Astrocyte (in vitro differentiated cells and primary cell): ENCODE measurements around the gene CIC. TPM values are rescaled to one million over a fixed set of nuclear protein-coding genes. Genes with fewer than 3 reads are reported as not detected.

ENCODE experiments used
- DNase-seq: peaks from one replicate; pipeline ENCODE4 v3.0.0-alpha.2; 2010; ENCODE audit warnings: low read depth
- FAIRE-seq: peaks from 2 replicates; lab custom pipeline; 2011; peaks lifted over from hg19 to GRCh38; lab: Jason Lieb, UNC
- H2AFZ ChIP-seq: 2 replicates; pipeline ENCODE4 v1.6.0; 2012; ENCODE audit warnings: low read depth, low read length, inconsistent platforms
- H3K27ac ChIP-seq: 2 replicates; pipeline ENCODE4 v1.5.1; 2011; ENCODE audit warnings: low read depth, low read length, inconsistent platforms
- H3K27me3 ChIP-seq: 2 replicates; pipeline ENCODE4 v1.6.0; 2011; ENCODE audit warnings: low read length, inconsistent platforms; ENCODE audit not compliant: insufficient read depth
- H3K36me3 ChIP-seq: 2 replicates; pipeline ENCODE4 v1.5.1; 2011; ENCODE audit warnings: low read length, inconsistent platforms; ENCODE audit not compliant: insufficient read depth
- H3K4me1 ChIP-seq: 2 replicates; pipeline ENCODE4 v1.5.1; 2011; ENCODE audit warnings: low read length, inconsistent platforms; ENCODE audit not compliant: insufficient read depth
- H3K4me2 ChIP-seq: 2 replicates; pipeline ENCODE4 v1.6.0; 2012; ENCODE audit warnings: low read length, inconsistent platforms
- H3K4me3 ChIP-seq: 2 replicates; pipeline ENCODE4 v1.5.1; 2011; ENCODE audit warnings: low read depth, mild to moderate bottlenecking, low read length, inconsistent platforms; ENCODE audit not compliant: insufficient read depth
- H3K79me2 ChIP-seq: 2 replicates; pipeline ENCODE4 v1.6.0; 2012; ENCODE audit warnings: mild to moderate bottlenecking, low read length, inconsistent platforms; ENCODE audit not compliant: insufficient read depth
- H3K9ac ChIP-seq: 2 replicates; pipeline ENCODE4 v1.6.0; 2012; ENCODE audit warnings: mild to moderate bottlenecking, low read length, inconsistent platforms
- H3K9me3 ChIP-seq: 2 replicates; pipeline ENCODE4 v1.5.1; 2012; ENCODE audit warnings: low read depth, mild to moderate bottlenecking, low read length, inconsistent platforms; ENCODE audit not compliant: insufficient read depth
- H4K20me1 ChIP-seq: 2 replicates; pipeline ENCODE4 v1.6.0; 2012; ENCODE audit warnings: low read length, inconsistent platforms; ENCODE audit not compliant: insufficient read depth
- H3K27ac Mint-ChIP-seq: one replicate; pipeline ENCODE4 v1.8.0; 2021; ENCODE audit warnings: mild to moderate bottlenecking, mixed read lengths; ENCODE audit not compliant: unreplicated experiment
- H3K27me3 Mint-ChIP-seq: one replicate; pipeline ENCODE4 v1.8.0; 2021; ENCODE audit warnings: low read depth, mixed read lengths; ENCODE audit not compliant: unreplicated experiment
- H3K36me3 Mint-ChIP-seq: one replicate; pipeline ENCODE4 v1.8.0; 2021; ENCODE audit warnings: low read depth, mixed read lengths; ENCODE audit not compliant: unreplicated experiment
- H3K4me1 Mint-ChIP-seq: one replicate; pipeline ENCODE4 v1.8.0; 2021; ENCODE audit warnings: low read depth, mixed read lengths; ENCODE audit not compliant: unreplicated experiment
- H3K4me3 Mint-ChIP-seq: one replicate; pipeline ENCODE4 v1.8.0; 2021; ENCODE audit warnings: mild to moderate bottlenecking, moderate library complexity, mixed read lengths; ENCODE audit not compliant: unreplicated experiment
- H3K9me3 Mint-ChIP-seq: one replicate; pipeline ENCODE4 v1.8.0; 2021; ENCODE audit warnings: mild to moderate bottlenecking, mixed read lengths; ENCODE audit not compliant: unreplicated experiment
- CTCF ChIP-seq: IDR thresholded peaks from 2 replicates; pipeline ENCODE4 v1.5.1; 2011; ENCODE audit warnings: low read depth, mild to moderate bottlenecking, inconsistent platforms, low read length, moderate library complexity; ENCODE audit not compliant: insufficient read depth
- EZH2 ChIP-seq: IDR thresholded peaks from 2 replicates; pipeline ENCODE4 v1.6.1; 2012; ENCODE audit warnings: mild to moderate bottlenecking, low read length, inconsistent platforms; ENCODE audit not compliant: insufficient read depth
- total RNA-seq: library from RNA; stranded (reverse); gene quantifications from 2 replicates; pipeline ENCODE4 v1.2.1, GENCODE V29; 2021

CIC gene
- total RNA-seq, 1 donor from 2014 or later: 78.5 TPM

GRCh38 chr19:42284591-42285341 lies 15.7 kb downstream of the CIC start:
- Histone ChIP-seq H3K9me3 (no peaks in the 10 kb centered on the region), H3K9ac (peak overlapping the region; percentile 87), H3K27me3 (no peaks in the 10 kb centered on the region), H3K4me1 (peaks cover 46% of the 10 kb centered on the region), H3K79me2 (peaks cover 49% of the 10 kb centered on the region), H2AFZ (no peak overlapping the region), H3K27ac (peak overlapping the region; percentile 19), H3K36me3 (peaks cover 12% of the 10 kb centered on the region), H3K4me3 (peak overlapping the region; percentile 73), H3K4me2 (peak overlapping the region; percentile 100), H4K20me1 (peaks cover 59% of the 10 kb centered on the region)
- no peak for TF ChIP-seq CTCF
- TF ChIP-seq EZH2: no peak
- FAIRE-seq (no peak), DNase-seq (no peak)
- H3K27me3 Mint-ChIP-seq: no peaks in the 10 kb centered on the region
- H3K4me1 Mint-ChIP-seq: peaks cover 21% of the 10 kb centered on the region
- peak overlapping the region; percentile 87 for H3K4me3 Mint-ChIP-seq
- peaks cover 2% of the 10 kb centered on the region for H3K9me3 Mint-ChIP-seq
- peaks cover 4% of the 10 kb centered on the region for H3K36me3 Mint-ChIP-seq
- H3K27ac Mint-ChIP-seq: peak overlapping the region; percentile 70

GRCh38 chr19:42285541-42285941 lies 16.5 kb downstream of the CIC start:
- H2AFZ ChIP-seq: no peak overlapping the region
- TF ChIP-seq EZH2 (no peak), CTCF (no peak)
- no peaks in the 10 kb centered on the region for H3K27me3 ChIP-seq
- Mint-ChIP-seq H3K9me3 (peaks cover 2% of the 10 kb centered on the region), H3K4me1 (peaks cover 21% of the 10 kb centered on the region), H3K27me3 (no peaks in the 10 kb centered on the region), H3K4me3 (peak overlapping the region; percentile 87), H3K27ac (no peak overlapping the region), H3K36me3 (peaks cover 4% of the 10 kb centered on the region)
- H3K4me1 ChIP-seq: peaks cover 45% of the 10 kb centered on the region
- peak overlapping the region; percentile 87 for H3K9ac ChIP-seq
- H3K9me3 ChIP-seq: no peaks in the 10 kb centered on the region
- peaks cover 51% of the 10 kb centered on the region for H3K79me2 ChIP-seq
- peak overlapping the region; percentile 100 for H3K4me2 ChIP-seq
- H3K4me3 ChIP-seq: peak overlapping the region; percentile 73
- FAIRE-seq: no peak
- H4K20me1 ChIP-seq: peaks cover 66% of the 10 kb centered on the region
- no peak overlapping the region for H3K27ac ChIP-seq
- peaks cover 13% of the 10 kb centered on the region for H3K36me3 ChIP-seq
- no peak for DNase-seq

- Histone ChIP-seq H2AFZ (no peak overlapping the region), H3K4me1 (peaks cover 45% of the 10 kb centered on the region), H3K36me3 (peaks cover 15% of the 10 kb centered on the region), H4K20me1 (peaks cover 69% of the 10 kb centered on the region), H3K9ac (peak overlapping the region; percentile 87), H3K27ac (no peak overlapping the region), H3K79me2 (peaks cover 51% of the 10 kb centered on the region), H3K27me3 (no peaks in the 10 kb centered on the region), H3K9me3 (no peaks in the 10 kb centered on the region), H3K4me2 (peak overlapping the region; percentile 100), H3K4me3 (no peak overlapping the region)
- Mint-ChIP-seq H3K9me3 (peaks cover 2% of the 10 kb centered on the region), H3K27me3 (no peaks in the 10 kb centered on the region), H3K36me3 (peaks cover 4% of the 10 kb centered on the region), H3K4me1 (peaks cover 21% of the 10 kb centered on the region), H3K4me3 (peak overlapping the region; percentile 87), H3K27ac (no peak overlapping the region)
- FAIRE-seq (no peak), DNase-seq (no peak)
- TF ChIP-seq CTCF (no peak), EZH2 (no peak)
Measured at GRCh38 chr19:42285988-42286348, 16.9 kb downstream of the CIC start.
